ENCODE results near the gene PLP2.
"Not testable (repeated sequence)": the region's sequence is repeated elsewhere in the genome, so short reads cannot be mapped to it uniquely, and the experiment has no call there.

Gene PLP2

GRCh38 chrX:49164589-49165360 is 6.9 kb upstream of the PLP2 start:
- no peak for DNase-seq

- DNase-seq = peak; percentile 82
Measured at GRCh38 chrX:49165901-49166881, 5.5 kb upstream of the PLP2 start.

GRCh38 chrX:49166914-49167739 is 4.6 kb upstream of the PLP2 start:
- DNase-seq = peak; percentile 76

DNA sequence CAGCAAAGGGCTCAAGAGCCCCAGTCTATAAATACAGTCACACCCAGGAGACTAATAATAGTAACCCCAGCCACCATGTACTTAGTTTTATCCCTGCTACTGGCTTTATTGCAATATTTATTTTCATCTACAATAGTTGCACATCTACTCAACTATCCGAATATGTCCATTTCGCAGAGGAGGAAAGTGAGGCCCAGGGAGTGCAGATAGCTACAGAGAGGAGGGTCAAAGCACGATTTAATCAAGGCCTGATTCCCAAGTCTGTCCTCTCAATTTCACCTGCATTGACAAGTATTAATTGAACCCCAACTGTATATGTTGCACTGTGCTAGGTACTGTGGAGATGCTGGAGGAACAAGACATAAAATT is 4.0 kb upstream of the PLP2 start:
- no peak for DNase-seq

DNA sequence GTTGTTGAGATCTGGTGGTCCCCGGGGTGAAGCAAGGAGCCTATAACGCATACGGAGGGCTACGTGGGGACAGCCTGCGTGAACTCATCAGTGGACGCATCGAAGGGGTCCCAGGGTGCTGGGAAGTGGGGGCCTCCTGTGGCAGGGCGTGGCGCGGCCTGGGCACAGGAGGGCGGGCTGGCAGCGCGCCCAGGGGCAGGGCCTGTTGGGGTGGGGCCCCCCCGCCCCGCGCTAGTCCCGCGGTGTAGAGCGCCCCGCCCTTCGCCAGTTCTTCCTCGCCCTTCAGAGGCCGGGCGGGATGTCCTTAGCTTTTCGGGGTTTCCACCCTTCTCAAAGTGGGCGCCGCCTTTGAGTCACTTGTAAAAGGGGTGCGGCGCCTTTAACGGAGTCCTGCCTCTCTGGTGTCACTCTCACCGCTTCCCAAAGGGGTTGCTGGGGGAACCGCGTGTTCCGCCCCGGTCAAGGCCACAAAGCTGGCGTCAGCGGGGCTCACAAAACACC is 632 bp downstream of the PLP2 start:
- peak; percentile 78 for DNase-seq

GRCh38 chrX:49173544-49173943 is 1.8 kb downstream of the PLP2 start:
- DNase-seq = not testable (repeated sequence)

- no peak for DNase-seq
Measured at GRCh38 chrX:49174723-49175122, 3.0 kb downstream of the PLP2 start.

DNA sequence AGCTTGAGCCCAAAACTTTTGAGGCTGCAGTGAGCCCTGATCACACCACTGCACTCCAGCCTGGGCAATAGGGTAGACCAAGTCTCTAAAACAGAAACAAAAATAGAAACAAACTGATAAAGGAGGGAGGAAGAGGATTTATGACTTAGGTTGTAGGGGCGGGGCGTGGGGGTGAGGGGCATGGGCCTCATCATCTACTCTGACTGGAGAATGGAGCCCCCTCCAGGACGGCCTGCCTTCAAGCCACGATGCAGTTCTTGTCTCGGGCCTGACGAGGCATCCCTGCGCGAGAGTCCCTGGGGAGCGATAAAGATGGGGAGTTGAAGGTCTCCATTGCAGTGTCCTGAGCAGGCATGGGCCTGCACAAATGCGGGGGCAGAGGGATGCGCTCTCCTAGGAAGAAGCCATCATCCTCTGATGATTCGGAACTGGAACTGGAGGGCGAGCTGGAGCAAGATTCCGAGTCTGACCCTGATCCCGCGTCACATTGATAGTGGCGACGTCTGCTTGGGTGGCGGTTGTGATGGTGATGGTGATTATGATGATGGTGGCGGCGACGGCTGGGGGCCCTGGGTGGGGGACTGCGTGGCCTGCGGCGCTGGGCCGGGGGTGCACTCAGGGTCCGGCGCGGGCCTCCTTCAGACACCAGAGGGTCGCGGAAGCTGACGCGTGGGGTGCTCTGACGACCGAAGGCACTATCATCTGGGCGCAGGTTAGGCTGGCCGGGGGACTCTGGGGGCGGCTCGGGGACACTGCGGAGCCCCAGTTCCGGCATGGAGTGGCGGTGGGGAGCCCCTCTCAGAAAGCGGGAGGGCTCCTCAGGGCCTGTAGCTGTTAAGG is 4.0 kb downstream of the PLP2 start:
- no peak for DNase-seq

DNA sequence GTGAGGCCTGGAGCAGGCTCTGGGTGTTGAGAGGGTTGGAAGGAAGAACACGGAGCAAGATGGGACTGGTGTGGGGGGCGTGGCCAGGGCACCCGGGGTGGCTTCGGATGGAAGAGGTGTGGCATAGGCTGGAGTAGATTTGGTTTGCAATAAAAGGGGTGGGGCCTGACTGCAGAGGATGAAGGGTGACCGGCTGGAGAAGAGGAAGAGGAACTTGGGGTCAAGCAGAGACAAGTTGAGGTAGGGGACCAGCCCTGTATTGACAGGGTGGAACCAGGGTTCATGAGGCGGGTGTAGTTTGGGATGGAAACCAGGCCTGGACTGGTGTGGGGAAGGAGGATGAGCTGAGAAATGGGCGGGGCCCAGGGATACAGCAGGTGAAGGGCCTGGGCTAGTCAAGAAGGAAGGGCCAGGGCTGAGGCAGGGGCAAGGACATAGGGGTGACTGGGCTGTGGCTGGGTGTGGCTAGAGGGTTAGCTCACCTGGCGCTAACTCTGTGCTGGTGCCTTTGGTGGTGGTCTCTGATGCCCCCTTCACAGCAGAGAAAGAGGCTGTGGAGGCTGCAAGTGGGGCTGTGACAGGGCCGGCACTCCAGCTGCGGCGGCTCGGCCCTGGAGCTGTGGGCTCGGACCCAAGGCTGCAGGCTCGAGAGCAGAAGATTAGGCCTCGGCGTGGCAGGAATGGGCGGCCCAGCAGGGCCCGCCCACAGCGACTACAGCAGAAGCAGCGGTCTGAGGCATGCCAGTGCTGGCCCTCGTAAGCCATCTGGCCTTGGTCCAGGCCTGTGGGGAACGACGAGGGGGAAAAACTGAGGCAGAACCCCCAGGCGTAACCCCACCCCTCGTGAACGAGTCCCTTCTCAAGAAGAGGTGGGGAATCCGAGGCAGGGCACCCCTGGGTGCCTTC is 5.0 kb downstream of the PLP2 start:
- peak; percentile 9 for DNase-seq

DNA sequence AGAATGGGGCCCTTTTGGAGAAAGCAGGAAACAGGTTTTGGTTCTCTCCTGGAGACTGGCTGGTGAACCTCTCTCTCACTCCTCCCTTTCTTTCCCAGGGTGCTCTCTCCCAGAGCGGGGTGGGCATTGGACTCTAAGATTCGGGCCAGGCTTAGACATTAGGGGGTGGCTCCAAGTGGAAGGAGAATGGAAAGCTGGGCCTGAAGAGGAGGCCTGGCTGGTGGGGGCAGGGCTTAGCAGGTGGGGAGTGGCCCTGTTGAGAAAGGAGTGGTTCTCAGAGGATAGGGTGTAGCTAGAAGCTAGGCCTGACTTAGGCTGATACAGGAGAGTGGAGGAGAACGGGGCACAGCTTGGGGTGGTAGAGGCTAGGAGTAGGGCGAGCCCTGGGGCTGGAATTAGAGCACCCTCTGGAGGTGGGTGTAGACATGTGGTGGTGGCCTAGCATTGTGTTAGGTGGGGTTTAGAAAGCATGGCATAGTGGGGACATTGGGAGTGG is 5.7 kb downstream of the PLP2 start:
- peak; percentile 32 for DNase-seq

DNA sequence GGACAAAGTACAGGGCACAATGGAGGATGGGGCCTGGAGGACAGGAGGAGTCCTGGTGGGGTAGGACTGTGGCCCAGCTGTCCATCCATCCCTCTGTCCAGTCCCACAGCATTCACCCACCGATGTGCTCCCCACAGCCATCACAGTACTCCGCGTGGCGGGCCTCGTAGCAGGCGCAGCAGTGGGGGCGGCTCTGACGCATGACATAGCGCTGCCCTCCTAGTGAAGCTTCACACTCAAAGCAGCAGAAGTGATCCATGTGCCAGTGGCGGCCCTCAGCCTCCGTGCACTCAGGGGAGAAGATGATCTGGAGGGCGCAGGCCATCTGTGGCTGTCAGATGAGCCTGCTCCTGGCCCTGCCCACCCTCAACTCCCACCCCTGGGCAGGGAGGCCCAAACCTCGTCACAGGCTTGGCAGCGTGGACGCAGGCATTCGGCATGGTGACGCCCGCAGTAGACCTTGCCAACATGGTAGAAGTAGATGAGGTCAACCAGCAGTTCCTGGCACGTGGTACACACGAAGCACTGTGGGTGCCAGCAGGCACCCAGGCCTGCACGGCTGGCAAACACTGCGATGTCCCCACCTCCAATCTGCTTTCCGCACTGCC is 6.3 kb downstream of the PLP2 start:
- no peak for DNase-seq

GRCh38 chrX:49178537-49178936 is 6.8 kb downstream of the PLP2 start:
- DNase-seq = no peak

DNA sequence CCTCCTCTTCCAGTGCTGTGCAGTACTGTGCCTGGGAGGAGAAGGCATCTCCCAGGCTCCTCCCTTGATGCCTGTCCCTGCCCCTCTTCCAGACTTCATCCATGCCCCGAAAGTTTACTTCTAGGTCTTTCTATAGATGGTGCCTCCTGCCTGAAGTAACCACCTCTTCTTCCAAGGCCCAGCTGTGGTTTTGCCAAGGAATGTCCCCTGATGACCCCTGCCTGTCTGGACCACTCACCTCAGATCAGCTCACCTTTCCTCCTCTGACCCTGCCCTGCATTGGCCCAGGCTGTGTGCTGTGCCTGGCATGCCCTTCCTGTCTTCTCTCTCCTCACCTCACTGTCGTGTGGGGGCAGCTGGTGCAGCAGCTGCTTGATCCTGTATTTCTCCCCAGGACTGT is 7.7 kb downstream of the PLP2 start:
- no peak for DNase-seq

- DNase-seq = no peak
Measured at GRCh38 chrX:49183701-49184281, 12.1 kb downstream of the PLP2 start.

DNA sequence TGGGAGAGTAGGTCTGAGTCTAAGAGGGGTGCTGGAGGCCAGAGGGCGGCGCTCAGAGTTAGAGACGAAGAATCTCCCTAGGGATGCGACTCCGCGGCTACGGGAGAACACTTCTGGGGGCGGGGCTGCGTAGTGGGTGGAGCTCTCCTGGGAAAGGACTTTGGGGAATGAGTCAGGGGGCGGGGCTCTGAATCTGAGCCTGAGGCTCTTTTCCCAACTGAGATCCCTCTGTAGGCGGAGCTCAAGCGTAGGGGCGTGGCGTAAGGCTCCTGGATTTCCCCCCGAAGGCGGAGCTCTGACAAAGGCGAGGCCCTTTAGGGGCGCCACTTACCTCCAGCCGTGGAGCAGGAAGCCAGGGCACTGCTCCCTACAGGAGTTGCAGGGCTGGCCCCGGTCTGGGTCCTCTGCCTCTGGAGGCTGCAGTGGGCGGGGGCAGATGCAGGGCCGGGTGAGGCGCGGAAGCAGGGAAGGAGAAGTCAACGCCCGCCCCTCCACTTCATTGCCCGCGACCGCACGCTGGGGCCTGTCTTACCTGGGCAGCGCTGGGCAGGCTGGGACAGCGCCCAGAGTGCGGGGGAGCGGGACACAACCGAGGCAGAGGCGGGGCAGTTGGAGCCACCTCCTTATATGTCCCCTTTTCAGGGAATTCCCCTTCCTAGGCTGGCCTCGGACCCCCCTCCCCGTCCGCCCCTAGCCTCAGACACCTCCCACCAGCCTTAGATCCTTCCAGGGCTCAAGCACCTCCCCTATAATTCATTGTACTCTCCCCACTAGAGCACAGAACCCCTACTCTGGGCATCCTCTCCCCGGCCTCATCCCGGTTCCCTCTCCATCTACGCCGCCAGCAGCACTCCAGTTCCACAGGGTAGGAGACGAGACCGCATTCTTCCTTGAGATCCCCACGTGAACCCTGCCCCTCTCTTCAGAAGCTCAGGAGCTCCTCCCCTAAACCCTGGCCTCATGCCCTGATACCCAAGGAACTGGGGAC is 12.9 kb downstream of the PLP2 start:
- peak; percentile 41 for DNase-seq

GRCh38 chrX:49186125-49187027 is 14.7 kb downstream of the PLP2 start, which contains the start of gene PRICKLE3:
Gene PRICKLE3, minus strand, starts transcription at chrX:49186373. Its CDS starts 76 bp downstream, at chrX:49186297.
- peak; percentile 76 for DNase-seq

DNA sequence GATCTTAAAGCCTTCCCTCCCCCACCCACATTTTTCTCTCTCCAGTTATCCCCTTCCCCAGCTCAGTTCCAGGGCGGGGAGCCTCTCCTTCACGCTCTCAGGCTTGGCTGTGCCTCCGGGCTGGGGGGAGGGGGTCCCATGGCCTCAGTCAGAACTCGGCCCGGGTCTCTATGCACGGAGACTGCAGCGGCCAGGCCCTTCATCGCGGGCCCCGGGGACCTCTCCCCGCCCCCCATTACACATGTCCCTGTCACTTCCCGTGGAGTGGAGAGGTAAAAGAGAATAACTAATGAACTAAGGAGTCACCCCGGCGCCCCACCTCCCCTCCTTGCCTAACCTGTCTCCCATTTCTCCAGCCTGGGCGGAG is 15.3 kb downstream of the PLP2 start:
- no peak for DNase-seq
